Loucy (cell line): ENCODE data around the gene CACHD1.

Experiments used
- EZH2phosphoT487 ChIP-seq: fragments of 200-600 bp; IDR thresholded peaks from 2 replicates; pipeline ENCODE4 v1.6.1; 2018; ENCODE audit warnings: antibody characterized with exemption, mild to moderate bottlenecking, moderate library complexity, borderline replicate concordance
- TF ChIP-seq, protein P1 (sequence below): fragments of 200-600 bp; sonication (generic); conservative IDR thresholded peaks from 2 replicates; pipeline ENCODE4 v1.5.1; 2014; ENCODE audit warnings: mild to moderate bottlenecking, antibody characterized with exemption, low read length

DNA sequence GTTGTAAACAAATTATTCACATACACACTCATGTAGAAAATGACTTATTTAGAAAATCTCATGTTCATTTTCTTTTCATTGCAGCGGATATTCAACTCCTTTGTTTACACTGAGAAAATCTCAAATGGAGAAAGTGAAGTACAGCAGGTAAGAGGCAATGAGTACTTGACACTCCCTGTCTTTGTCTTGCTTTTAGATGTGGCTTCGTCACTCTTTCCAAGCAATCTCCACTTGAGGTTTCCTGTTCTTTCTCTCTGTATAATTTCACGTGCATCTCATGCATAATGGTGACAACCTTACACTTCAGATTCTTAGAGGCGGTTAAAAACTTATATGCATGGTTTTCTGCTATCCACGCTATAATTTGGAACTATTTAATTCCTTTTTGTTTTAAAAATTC is 80.6 kb downstream of the CACHD1 start:
- TF ChIP-seq, protein P1, sequence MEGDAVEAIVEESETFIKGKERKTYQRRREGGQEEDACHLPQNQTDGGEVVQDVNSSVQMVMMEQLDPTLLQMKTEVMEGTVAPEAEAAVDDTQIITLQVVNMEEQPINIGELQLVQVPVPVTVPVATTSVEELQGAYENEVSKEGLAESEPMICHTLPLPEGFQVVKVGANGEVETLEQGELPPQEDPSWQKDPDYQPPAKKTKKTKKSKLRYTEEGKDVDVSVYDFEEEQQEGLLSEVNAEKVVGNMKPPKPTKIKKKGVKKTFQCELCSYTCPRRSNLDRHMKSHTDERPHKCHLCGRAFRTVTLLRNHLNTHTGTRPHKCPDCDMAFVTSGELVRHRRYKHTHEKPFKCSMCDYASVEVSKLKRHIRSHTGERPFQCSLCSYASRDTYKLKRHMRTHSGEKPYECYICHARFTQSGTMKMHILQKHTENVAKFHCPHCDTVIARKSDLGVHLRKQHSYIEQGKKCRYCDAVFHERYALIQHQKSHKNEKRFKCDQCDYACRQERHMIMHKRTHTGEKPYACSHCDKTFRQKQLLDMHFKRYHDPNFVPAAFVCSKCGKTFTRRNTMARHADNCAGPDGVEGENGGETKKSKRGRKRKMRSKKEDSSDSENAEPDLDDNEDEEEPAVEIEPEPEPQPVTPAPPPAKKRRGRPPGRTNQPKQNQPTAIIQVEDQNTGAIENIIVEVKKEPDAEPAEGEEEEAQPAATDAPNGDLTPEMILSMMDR = no peak
- no peak for TF ChIP-seq EZH2phosphoT487
